Glutamatergic neuron (in vitro differentiated cells): ENCODE measurements around the gene CSNK2B. TPM values are rescaled to one million over a fixed set of nuclear protein-coding genes. Genes with fewer than 3 reads are reported as not detected.

Experiments
- DNase-seq: peaks from one replicate; pipeline ENCODE4 v3.0.0; 2022
- H3K27ac Mint-ChIP-seq: one replicate; pipeline ENCODE4 v1.8.0; 2020; ENCODE audit warnings: mild to moderate bottlenecking, mixed read lengths, inconsistent platforms; ENCODE audit not compliant: unreplicated experiment
- H3K27me3 Mint-ChIP-seq: one replicate; pipeline ENCODE4 v1.8.0; 2020; ENCODE audit warnings: mild to moderate bottlenecking, moderate library complexity, mixed read lengths, inconsistent platforms; ENCODE audit not compliant: unreplicated experiment
- H3K36me3 Mint-ChIP-seq: one replicate; pipeline ENCODE4 v1.8.0; 2020; ENCODE audit warnings: mild to moderate bottlenecking, mixed read lengths, inconsistent platforms; ENCODE audit not compliant: unreplicated experiment
- H3K4me1 Mint-ChIP-seq: one replicate; pipeline ENCODE4 v1.8.0; 2020; ENCODE audit warnings: mild to moderate bottlenecking, low read depth, mixed read lengths, inconsistent platforms; ENCODE audit not compliant: unreplicated experiment
- H3K4me3 Mint-ChIP-seq: one replicate; pipeline ENCODE4 v1.8.0; 2020; ENCODE audit warnings: mild to moderate bottlenecking, mixed read lengths, inconsistent platforms; ENCODE audit not compliant: unreplicated experiment
- H3K9me3 Mint-ChIP-seq: one replicate; pipeline ENCODE4 v1.8.0; 2020; ENCODE audit warnings: mild to moderate bottlenecking, moderate library complexity, mixed read lengths, inconsistent platforms; ENCODE audit not compliant: unreplicated experiment
- CTCF ChIP-seq: fragments of 200-600 bp; sonication (generic); IDR thresholded peaks from one replicate; pipeline ENCODE4 v1.5.0; 2021; ENCODE audit not compliant: partially characterized antibody, unreplicated experiment
- total RNA-seq: library from RNA; stranded (reverse); fragmentation: NEBNext Ultra II Directional; extraction: Animal tissue kit (Norgen Biotek cat#: 25700); gene quantifications from one replicate; pipeline ENCODE4 v1.2.1, GENCODE V29; 2021; ENCODE audit not compliant: unreplicated experiment

The CSNK2B gene
- total RNA-seq, 1 donor from 2014 or later = 214 TPM

GRCh38 chr6:31686483-31686882 is 20.6 kb downstream of the CSNK2B start:
- Mint-ChIP-seq H3K4me1 (peaks cover 3% of the 10 kb centered on the region), H3K4me3 (no peak overlapping the region), H3K9me3 (peaks cover 7% of the 10 kb centered on the region), H3K27ac (no peak overlapping the region), H3K27me3 (peaks cover 5% of the 10 kb centered on the region), H3K36me3 (no peaks in the 10 kb centered on the region)
- TF ChIP-seq CTCF = no peak
- DNase-seq = no peak

- H3K4me1 Mint-ChIP-seq = peaks cover 3% of the 10 kb centered on the region
- DNase-seq = no peak
- H3K27ac Mint-ChIP-seq = no peak overlapping the region
- H3K27me3 Mint-ChIP-seq = peaks cover 4% of the 10 kb centered on the region
- no peaks in the 10 kb centered on the region for H3K36me3 Mint-ChIP-seq
- no peak for TF ChIP-seq CTCF
- H3K9me3 Mint-ChIP-seq = peaks cover 7% of the 10 kb centered on the region
- no peak overlapping the region for H3K4me3 Mint-ChIP-seq
Measured at GRCh38 chr6:31687321-31687720, 21.4 kb downstream of the CSNK2B start.

GRCh38 chr6:31687860-31688693 is 22.2 kb downstream of the CSNK2B start:
- Mint-ChIP-seq H3K27me3 (peaks cover 3% of the 10 kb centered on the region), H3K36me3 (no peaks in the 10 kb centered on the region), H3K4me1 (peaks cover 3% of the 10 kb centered on the region), H3K4me3 (no peak overlapping the region), H3K9me3 (peaks cover 7% of the 10 kb centered on the region), H3K27ac (no peak overlapping the region)
- TF ChIP-seq CTCF = no peak
- DNase-seq = no peak

- peak overlapping the region; percentile 33 for H3K27ac Mint-ChIP-seq
- no peak for DNase-seq
Measured at GRCh38 chr6:31689249-31690110, 23.6 kb downstream of the CSNK2B start.

More at GRCh38 chr6:31689249-31690110, 23.6 kb downstream of the CSNK2B start:
- H3K27me3 Mint-ChIP-seq = peaks cover 3% of the 10 kb centered on the region
- no peak overlapping the region for H3K4me3 Mint-ChIP-seq
- peaks cover 4% of the 10 kb centered on the region for H3K9me3 Mint-ChIP-seq
- H3K36me3 Mint-ChIP-seq = no peaks in the 10 kb centered on the region
- peak; percentile 40 for TF ChIP-seq CTCF
- H3K4me1 Mint-ChIP-seq = no peaks in the 10 kb centered on the region
